Kidney epithelial cell (primary cell): Measurements from ENCODE around the gene NAA11. TPM values are rescaled to one million over a fixed set of nuclear protein-coding genes. Genes with fewer than 3 reads are reported as not detected.

Experiments
- DNase-seq: peaks from one replicate; pipeline ENCODE4 v3.0.0-alpha.2; 2010; ENCODE audit warnings: low read depth
- H3K27me3 ChIP-seq: 2 replicates; pipeline ENCODE4 v1.6.0; 2011; ENCODE audit warnings: low read length; ENCODE audit not compliant: control insufficient read depth, insufficient read depth
- H3K36me3 ChIP-seq: 2 replicates; pipeline ENCODE4 v1.5.1; 2011; ENCODE audit warnings: low read length; ENCODE audit not compliant: control insufficient read depth, insufficient read depth
- H3K4me3 ChIP-seq: 2 replicates; pipeline ENCODE4 v1.5.1; 2011; ENCODE audit warnings: low read depth, mild to moderate bottlenecking, control low read depth, low read length
- CTCF ChIP-seq: IDR thresholded peaks from 2 replicates; pipeline ENCODE4 v1.5.1; 2011; ENCODE audit warnings: mild to moderate bottlenecking, moderate library complexity, low read length, control low read depth, inconsistent platforms; ENCODE audit not compliant: insufficient read depth, poor library complexity, severe bottlenecking
- total RNA-seq: library from RNA; depleted of rRNA; stranded (reverse); fragments of >200 nt; gene quantifications from 2 replicates; pipeline ENCODE4 v1.2.3, GENCODE V29; 2015

Gene NAA11
- not detected in 2 replicates for total RNA-seq

DNA sequence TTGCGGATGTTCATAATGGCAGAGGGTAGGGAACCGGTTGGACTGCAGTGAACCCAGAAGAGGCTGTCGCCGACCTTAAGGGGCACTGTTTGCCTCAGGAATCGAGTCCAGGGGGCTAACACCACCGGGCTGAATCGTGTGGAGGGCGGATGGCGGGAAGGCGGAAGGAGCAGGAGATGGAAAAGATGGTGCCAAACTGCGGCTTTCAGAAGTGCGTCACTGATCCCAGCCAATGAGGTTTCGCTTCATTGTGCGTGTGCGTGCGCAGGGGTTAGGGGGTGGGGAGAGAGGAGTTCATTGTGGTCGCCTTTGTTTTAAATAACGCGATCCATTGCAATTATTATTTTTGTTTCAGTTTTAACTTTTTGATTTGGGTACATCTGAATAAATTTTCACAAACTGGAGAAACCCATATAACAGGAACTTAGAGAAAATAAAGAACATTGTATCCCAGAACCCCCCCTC, at the start of gene NAA11:
TSS of gene NAA11 (minus strand) at position 198 of the 465 bp plus-strand sequence. CDS start at position 14, 184 bp downstream.
- no peak for TF ChIP-seq CTCF
- Histone ChIP-seq H3K4me3 (no peak within 1 kb of the TSS), H3K27me3 (no peaks in the 10 kb centered on the region), H3K36me3 (no peaks in the 10 kb centered on the region)
- DNase-seq = no peak

GRCh38 chr4:79370026-79370425, 44.2 kb upstream of the NAA11 start:
- Histone ChIP-seq H3K4me3 (no peak overlapping the region), H3K27me3 (no peaks in the 10 kb centered on the region)
- TF ChIP-seq CTCF = no peak

DNA sequence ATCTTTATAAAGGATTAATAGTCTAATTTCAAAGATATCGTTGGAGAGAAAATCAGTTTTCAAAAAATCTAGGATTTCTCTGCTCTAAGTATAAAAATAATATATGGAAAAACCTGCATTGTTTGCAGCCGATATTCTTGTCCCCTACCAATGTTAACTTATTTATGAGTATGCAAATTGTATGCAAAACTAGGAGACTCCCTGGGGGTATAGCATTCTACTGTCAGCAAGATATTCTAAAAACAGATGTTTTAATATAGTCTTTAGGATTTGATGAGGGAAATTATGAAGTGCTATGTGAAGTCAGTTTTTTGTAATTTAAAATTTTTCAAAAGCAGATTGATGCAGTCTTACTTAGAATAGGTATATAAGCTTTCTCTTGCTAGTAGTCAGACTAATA, 41.2 kb upstream of the NAA11 start:
- H3K27me3 ChIP-seq = no peaks in the 10 kb centered on the region
- no peak overlapping the region for H3K4me3 ChIP-seq
- DNase-seq = no peak
- no peak for TF ChIP-seq CTCF
- no peaks in the 10 kb centered on the region for H3K36me3 ChIP-seq

More at GRCh38 chr4:79370026-79370425, 44.2 kb upstream of the NAA11 start:
- no peak for DNase-seq
- H3K36me3 ChIP-seq = no peaks in the 10 kb centered on the region

- TF ChIP-seq CTCF = no peak
- no peaks in the 10 kb centered on the region for H3K36me3 ChIP-seq
- H3K4me3 ChIP-seq = no peak overlapping the region
- DNase-seq = no peak
- H3K27me3 ChIP-seq = no peaks in the 10 kb centered on the region
These were observed 40.6 kb upstream of the NAA11 start for GRCh38 chr4:79366422-79366821.

DNA sequence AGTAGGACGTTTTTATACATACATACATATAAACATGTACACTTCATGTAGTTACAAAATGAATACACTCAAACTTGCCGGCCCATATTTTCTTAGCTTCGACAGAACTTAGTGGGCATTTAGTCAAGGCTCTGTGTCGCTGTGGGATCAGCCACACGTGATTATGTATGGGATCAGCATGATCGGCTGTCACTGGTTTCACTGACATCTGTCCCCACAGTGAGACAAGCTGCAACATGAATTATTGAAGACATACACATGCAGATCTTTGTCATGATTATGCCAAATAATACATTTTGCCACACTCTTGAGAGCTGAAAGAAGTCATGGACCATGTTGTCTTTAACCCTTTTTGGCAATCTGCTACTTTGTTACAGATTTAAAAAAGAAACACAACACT, 38.2 kb upstream of the NAA11 start:
- TF ChIP-seq CTCF = no peak
- H3K27me3 ChIP-seq = no peaks in the 10 kb centered on the region
- no peak overlapping the region for H3K4me3 ChIP-seq
- H3K36me3 ChIP-seq = no peaks in the 10 kb centered on the region
- DNase-seq = no peak

DNA sequence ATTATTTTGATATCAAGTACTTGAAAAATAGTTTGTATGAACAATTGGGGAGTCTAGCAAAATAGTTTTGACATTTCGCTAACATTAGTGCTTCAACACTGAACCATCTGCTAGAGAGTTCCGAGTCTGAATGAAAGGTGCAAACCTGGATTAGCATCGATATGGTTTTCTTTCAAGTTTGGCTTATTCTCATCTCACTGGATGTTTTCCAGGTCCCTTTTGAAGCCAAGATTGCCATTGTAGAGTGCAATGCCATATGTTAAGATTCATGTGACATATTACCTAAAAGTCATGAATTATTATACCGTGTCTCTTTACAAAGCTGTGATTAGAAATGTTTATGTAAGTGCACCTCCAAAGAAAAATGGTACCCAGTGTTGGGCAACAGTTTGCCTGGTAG, 36.8 kb upstream of the NAA11 start:
- no peaks in the 10 kb centered on the region for H3K36me3 ChIP-seq
- no peaks in the 10 kb centered on the region for H3K27me3 ChIP-seq
- no peak for TF ChIP-seq CTCF
- H3K4me3 ChIP-seq = no peak overlapping the region
- DNase-seq = no peak
